ENCODE measurements around the gene ULK4. TPM values are rescaled to one million over a fixed set of nuclear protein-coding genes. Genes with fewer than 3 reads are reported as not detected.

ULK4 gene
- total RNA-seq, 1 donor from 2014 or later = 9.1 TPM

DNA sequence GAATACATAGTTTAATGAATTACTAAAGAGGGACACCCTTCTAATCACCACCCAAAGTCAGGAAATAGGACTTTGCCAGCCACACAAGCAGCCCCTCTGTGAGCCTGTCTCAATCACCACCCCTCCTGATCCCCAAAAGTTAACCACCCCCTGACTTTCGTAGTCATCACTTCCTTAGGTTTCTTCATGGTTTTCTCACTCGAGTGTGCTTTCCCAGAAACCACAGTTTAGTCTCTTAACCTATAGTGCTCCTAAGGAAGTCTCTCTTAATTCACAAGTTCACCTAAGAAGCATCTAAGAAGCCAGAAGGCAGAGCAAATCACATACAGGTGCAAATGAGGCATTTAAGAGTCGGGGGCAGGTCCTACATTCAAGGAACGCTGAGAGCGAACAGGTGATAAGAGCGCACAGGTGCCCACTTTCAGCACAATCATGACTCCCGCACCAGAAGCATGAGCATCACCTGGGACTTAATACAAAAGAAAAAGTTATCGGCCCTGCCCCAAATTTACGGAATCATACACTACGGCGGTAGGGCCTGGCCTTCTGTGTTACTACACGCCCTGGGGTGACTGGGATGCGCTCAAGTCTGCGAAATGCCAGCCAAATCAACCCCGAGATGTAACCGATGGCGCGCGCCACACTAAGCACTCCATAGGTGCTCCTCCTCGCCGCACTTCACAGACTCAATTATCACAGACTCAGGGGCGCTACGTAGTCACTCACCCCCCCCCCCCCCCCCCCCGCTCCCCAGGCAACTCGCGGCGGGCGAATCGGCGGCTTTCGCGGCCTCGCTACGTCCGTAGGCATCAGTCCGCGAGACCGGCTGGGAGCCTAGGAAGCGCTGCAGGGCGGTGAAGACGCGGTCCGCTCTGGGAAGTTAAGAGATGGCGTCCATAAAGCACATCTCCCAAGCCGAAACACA is 815 bp downstream of the ULK4 start:
- peak overlapping the region; percentile 98 for H3K27ac Mint-ChIP-seq (ENCODE audit: unreplicated experiment)
- no peaks in the 10 kb centered on the region for H3K9me3 Mint-ChIP-seq (ENCODE audit: unreplicated experiment)
- peaks cover 12% of the 10 kb centered on the region for H3K4me1 Mint-ChIP-seq (ENCODE audit: unreplicated experiment)
- H3K27me3 Mint-ChIP-seq (ENCODE audit: unreplicated experiment) = peaks cover 4% of the 10 kb centered on the region
- H3K4me3 Mint-ChIP-seq (ENCODE audit: unreplicated experiment) = peak overlapping the region; percentile 100
- no peaks in the 10 kb centered on the region for H3K36me3 Mint-ChIP-seq (ENCODE audit: unreplicated experiment)
- peak; percentile 88 for DNase-seq (ENCODE audit: extremely low spot score, unreplicated experiment)
- TF ChIP-seq, protein P1, sequence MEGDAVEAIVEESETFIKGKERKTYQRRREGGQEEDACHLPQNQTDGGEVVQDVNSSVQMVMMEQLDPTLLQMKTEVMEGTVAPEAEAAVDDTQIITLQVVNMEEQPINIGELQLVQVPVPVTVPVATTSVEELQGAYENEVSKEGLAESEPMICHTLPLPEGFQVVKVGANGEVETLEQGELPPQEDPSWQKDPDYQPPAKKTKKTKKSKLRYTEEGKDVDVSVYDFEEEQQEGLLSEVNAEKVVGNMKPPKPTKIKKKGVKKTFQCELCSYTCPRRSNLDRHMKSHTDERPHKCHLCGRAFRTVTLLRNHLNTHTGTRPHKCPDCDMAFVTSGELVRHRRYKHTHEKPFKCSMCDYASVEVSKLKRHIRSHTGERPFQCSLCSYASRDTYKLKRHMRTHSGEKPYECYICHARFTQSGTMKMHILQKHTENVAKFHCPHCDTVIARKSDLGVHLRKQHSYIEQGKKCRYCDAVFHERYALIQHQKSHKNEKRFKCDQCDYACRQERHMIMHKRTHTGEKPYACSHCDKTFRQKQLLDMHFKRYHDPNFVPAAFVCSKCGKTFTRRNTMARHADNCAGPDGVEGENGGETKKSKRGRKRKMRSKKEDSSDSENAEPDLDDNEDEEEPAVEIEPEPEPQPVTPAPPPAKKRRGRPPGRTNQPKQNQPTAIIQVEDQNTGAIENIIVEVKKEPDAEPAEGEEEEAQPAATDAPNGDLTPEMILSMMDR (IDR thresholded peaks at IDR 0.05) = no peak

DNA sequence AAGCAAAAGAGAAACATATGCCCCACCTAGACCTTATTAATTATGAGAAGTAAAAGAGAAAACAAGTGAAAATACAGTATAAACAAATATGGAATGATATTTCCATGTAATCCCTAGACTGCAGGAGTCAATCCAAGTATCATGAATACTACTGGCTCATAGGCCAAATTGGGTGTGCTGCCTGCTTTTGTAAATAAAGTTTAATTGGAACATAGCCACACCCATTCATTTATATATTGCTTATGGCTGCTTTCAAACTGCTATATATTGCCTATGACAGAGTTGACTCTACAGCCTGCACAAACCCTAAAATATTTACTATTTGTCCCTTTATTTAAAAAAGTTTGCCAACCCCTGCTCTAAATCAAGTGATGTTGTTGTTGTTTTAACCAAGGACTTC is 5.3 kb downstream of the ULK4 start:
- no peak for DNase-seq (ENCODE audit: extremely low spot score, unreplicated experiment)
- no peak overlapping the region for H3K27ac Mint-ChIP-seq (ENCODE audit: unreplicated experiment)
- H3K4me3 Mint-ChIP-seq (ENCODE audit: unreplicated experiment) = no peak overlapping the region
- H3K36me3 Mint-ChIP-seq (ENCODE audit: unreplicated experiment) = no peaks in the 10 kb centered on the region
- H3K9me3 Mint-ChIP-seq (ENCODE audit: unreplicated experiment) = no peaks in the 10 kb centered on the region
- H3K4me1 Mint-ChIP-seq (ENCODE audit: unreplicated experiment) = peaks cover 8% of the 10 kb centered on the region
- H3K27me3 Mint-ChIP-seq (ENCODE audit: unreplicated experiment) = no peaks in the 10 kb centered on the region
- TF ChIP-seq, protein P1 (IDR thresholded peaks at IDR 0.05) = no peak

DNA sequence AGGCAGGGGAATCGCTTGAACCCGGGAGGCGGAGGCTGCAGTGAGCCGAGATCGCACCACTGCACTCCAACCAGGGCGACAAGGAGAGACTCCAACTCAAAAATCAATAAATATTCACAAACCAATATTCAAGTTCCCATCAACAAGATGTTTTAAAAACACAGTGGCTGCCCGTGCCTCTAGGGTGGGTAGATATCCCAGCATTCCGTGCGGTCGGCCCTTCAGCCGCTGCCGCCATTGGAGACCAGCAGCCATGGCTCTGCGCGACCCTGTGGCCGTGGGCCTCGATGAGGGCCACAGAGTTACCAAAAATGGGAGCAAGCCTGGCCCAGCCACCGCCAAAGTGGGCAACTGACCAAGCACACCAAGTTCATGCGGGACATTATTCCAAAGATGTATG is 6.7 kb downstream of the ULK4 start:
- Mint-ChIP-seq H3K27ac (ENCODE audit: unreplicated experiment) (no peak overlapping the region), H3K4me1 (ENCODE audit: unreplicated experiment) (no peaks in the 10 kb centered on the region), H3K36me3 (ENCODE audit: unreplicated experiment) (peaks cover 4% of the 10 kb centered on the region), H3K27me3 (ENCODE audit: unreplicated experiment) (no peaks in the 10 kb centered on the region), H3K9me3 (ENCODE audit: unreplicated experiment) (peaks cover 4% of the 10 kb centered on the region), H3K4me3 (ENCODE audit: unreplicated experiment) (no peak overlapping the region)
- DNase-seq (ENCODE audit: extremely low spot score, unreplicated experiment) = no peak
- TF ChIP-seq, protein P1 (IDR thresholded peaks at IDR 0.05) = no peak

DNA sequence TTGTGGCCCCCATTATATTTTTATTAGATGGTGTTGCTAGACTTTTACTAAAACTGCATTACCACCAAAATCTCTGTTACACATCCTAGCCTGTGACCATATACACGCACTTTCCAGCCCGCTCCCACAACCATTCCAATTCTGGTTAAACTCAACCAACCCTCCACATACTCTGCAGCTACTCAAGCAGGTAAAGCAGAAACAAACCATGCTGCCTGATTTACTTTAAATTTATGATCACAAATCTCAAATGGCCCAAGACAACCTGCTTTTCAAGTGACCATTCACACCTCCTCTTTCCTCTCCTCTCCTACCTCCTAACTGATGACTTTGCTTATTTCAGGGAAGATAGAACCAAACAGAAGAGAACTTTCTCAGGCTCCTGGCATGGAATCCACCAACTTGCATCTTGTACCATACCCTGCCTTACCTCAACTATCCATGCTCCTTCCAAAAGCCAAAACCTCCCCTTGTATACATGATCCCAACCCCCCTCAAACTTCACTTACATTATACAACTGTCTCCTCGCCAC is 18.5 kb downstream of the ULK4 start:
- no peak for DNase-seq (ENCODE audit: extremely low spot score, unreplicated experiment)
- TF ChIP-seq, protein P1 (IDR thresholded peaks at IDR 0.05) = no peak
- no peaks in the 10 kb centered on the region for H3K4me1 Mint-ChIP-seq (ENCODE audit: unreplicated experiment)

DNA sequence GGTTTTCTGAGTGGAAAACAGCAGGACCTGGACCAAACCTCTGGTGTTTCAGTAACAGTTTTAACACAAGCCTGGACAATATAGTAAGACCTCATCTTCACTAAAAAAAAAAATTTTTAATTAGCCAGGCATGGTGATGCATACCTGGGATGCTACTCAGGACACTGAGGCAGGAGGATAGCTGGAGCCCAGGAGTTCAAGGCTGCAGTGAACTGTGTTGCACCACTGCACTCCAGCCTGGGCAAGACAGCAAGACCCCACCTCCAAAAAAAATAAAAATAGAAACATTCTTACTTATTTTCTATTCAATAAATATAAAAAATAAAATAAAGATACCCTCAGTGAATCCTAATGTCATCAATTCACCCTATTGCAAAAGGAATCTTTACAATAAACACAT is 21.5 kb downstream of the ULK4 start:
- DNase-seq (ENCODE audit: extremely low spot score, unreplicated experiment) = no peak
- TF ChIP-seq, protein P1 (IDR thresholded peaks at IDR 0.05) = no peak
- H3K27me3 Mint-ChIP-seq (ENCODE audit: unreplicated experiment) = no peaks in the 10 kb centered on the region
- H3K27ac Mint-ChIP-seq (ENCODE audit: unreplicated experiment) = no peak overlapping the region
- no peaks in the 10 kb centered on the region for H3K36me3 Mint-ChIP-seq (ENCODE audit: unreplicated experiment)
- H3K4me1 Mint-ChIP-seq (ENCODE audit: unreplicated experiment) = no peaks in the 10 kb centered on the region
- no peak overlapping the region for H3K4me3 Mint-ChIP-seq (ENCODE audit: unreplicated experiment)
- H3K9me3 Mint-ChIP-seq (ENCODE audit: unreplicated experiment) = no peaks in the 10 kb centered on the region

More for the DNA sequence above, 18.5 kb downstream of the ULK4 start:
- no peak overlapping the region for H3K27ac Mint-ChIP-seq (ENCODE audit: unreplicated experiment)
- no peaks in the 10 kb centered on the region for H3K36me3 Mint-ChIP-seq (ENCODE audit: unreplicated experiment)
- no peak overlapping the region for H3K4me3 Mint-ChIP-seq (ENCODE audit: unreplicated experiment)
- H3K27me3 Mint-ChIP-seq (ENCODE audit: unreplicated experiment) = no peaks in the 10 kb centered on the region
- H3K9me3 Mint-ChIP-seq (ENCODE audit: unreplicated experiment) = no peaks in the 10 kb centered on the region

All from osteocyte (in vitro differentiated cells).